Uterus (tissue), 2 donors: Measurements from ENCODE around the gene SNX3.

Experiments
- POLR2A ChIP-seq, 2 donors: fragments of 450-650 bp; IDR thresholded peaks; one replicate each; pipeline ENCODE4 v1.6.1; 2016; ENCODE audit warnings: antibody characterized with exemption in 2 of 2, mild to moderate bottlenecking in 1 of 2, moderate library complexity in 1 of 2
- TF ChIP-seq, protein P1 (sequence below), 4 experiments: fragments of 200-600 bp in 2 of 4; fragments of 450-650 bp in 2 of 4; sonication (generic) in 2 of 4; IDR thresholded peaks; one replicate each; pipeline ENCODE4 v1.5.1; 2016 to 2019; ENCODE audit warnings: antibody characterized with exemption in 4 of 4, mild to moderate bottlenecking in 2 of 4, moderate library complexity in 1 of 4

DNA sequence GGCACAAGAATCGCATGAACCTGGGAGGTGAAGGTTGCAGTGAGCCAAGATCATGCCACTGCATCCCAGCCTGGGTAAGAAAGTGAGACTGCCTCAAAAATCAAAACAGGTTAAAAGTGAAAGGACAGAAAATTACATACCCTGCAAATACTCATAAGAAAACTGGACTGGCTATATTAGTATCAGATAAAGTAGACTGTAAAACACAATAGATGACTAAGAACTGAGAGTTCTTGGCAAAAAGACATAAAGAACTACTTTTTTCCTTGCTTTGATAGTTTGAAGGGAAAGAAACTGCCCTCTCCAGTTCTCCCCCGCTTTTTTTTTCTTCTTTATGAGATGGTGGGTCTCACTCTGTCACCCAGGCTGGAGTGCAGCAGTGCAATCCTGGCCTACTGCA, 17.0 kb downstream of the SNX3 start:
- TF ChIP-seq, protein P1, sequence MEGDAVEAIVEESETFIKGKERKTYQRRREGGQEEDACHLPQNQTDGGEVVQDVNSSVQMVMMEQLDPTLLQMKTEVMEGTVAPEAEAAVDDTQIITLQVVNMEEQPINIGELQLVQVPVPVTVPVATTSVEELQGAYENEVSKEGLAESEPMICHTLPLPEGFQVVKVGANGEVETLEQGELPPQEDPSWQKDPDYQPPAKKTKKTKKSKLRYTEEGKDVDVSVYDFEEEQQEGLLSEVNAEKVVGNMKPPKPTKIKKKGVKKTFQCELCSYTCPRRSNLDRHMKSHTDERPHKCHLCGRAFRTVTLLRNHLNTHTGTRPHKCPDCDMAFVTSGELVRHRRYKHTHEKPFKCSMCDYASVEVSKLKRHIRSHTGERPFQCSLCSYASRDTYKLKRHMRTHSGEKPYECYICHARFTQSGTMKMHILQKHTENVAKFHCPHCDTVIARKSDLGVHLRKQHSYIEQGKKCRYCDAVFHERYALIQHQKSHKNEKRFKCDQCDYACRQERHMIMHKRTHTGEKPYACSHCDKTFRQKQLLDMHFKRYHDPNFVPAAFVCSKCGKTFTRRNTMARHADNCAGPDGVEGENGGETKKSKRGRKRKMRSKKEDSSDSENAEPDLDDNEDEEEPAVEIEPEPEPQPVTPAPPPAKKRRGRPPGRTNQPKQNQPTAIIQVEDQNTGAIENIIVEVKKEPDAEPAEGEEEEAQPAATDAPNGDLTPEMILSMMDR (IDR thresholded peaks at IDR 0.05): no peak
- TF ChIP-seq POLR2A (IDR thresholded peaks at IDR 0.05): no peak
